WERI-Rb-1 (cell line): ENCODE measurements around the gene POLDIP2.

Source experiments
- DNase-seq: peaks from one replicate; pipeline ENCODE4 v3.0.0-alpha.2; 2020
- H3K27ac ChIP-seq: fragments of 250-450 bp; sonication (Bioruptor Pico); 2 replicates; pipeline ENCODE4 v1.5.1; 2020; ENCODE audit warnings: mild to moderate bottlenecking, moderate library complexity
- H3K27me3 ChIP-seq: fragments of 250-450 bp; sonication (Bioruptor Pico); 2 replicates; pipeline ENCODE4 v1.5.1; 2021; ENCODE audit warnings: mild to moderate bottlenecking, low read depth, moderate library complexity; ENCODE audit not compliant: insufficient read depth, severe bottlenecking
- H3K36me3 ChIP-seq: fragments of 250-450 bp; sonication (Bioruptor Pico); 2 replicates; pipeline ENCODE4 v1.5.1; 2020; ENCODE audit warnings: mild to moderate bottlenecking, moderate library complexity
- H3K4me3 ChIP-seq: 2 replicates; pipeline ENCODE4 v1.5.1; 2011; ENCODE audit warnings: low read depth, mild to moderate bottlenecking, control low read depth, low read length
- H3K9me3 ChIP-seq: fragments of 250-450 bp; sonication (Bioruptor Pico); 2 replicates; pipeline ENCODE4 v1.5.1; 2021; ENCODE audit warnings: mild to moderate bottlenecking, moderate library complexity; ENCODE audit not compliant: severe bottlenecking
- TF ChIP-seq, protein P1 (sequence below): IDR thresholded peaks from 2 replicates; pipeline ENCODE4 v1.5.1; 2011; ENCODE audit warnings: low read depth, mild to moderate bottlenecking, control low read depth, inconsistent platforms, low read length

Gene POLDIP2

DNA sequence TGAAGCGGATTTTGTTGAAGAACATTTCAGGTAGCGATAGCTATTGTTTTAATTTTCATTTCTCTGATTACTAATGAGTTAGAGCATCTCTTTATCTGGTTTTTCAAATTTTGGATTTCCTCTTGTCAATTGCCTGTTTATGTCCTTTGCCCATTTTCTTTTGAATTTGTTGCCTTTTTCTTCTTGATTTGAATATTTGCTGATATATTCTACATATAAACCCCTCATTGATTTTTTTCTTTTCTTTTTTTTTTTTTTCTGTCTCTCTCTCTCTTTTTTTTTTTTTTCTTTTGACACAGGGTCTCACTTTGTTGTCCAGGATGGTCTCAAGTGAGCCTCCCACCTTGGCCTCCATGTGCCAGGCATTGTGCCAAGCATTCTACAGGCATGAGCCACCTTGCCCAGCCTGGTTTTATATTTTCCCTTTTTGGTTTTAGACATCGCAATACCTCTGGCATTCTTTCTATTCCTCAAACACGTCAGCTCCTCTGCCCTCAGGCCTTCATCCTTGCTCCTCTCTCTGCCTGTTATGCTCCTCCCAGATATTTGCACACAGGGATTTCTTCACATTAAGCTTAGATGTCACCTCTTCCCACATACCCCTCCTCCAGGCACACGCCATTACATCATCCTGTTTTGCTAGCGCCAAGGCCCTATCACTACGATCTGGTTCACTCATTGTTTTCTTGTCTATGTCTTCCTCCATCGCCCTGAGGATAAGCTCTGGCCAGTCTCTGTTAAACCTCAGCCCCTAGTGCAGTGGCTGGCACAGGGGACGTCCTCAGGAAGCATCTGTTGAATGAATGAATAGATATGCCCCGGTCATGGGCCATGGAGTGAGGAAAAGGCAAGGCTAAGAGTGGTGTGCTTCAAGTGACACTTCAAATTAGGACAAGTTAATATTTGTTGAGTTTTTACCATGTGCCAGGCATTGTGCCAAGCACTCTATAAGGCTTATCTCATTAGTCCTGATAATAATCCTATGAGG lies 22.8 kb upstream of the POLDIP2 start:
- DNase-seq = no peak
- H3K27ac ChIP-seq = no peak overlapping the region
- no peak overlapping the region for H3K4me3 ChIP-seq
- H3K27me3 ChIP-seq = no peaks in the 10 kb centered on the region
- TF ChIP-seq, protein P1, sequence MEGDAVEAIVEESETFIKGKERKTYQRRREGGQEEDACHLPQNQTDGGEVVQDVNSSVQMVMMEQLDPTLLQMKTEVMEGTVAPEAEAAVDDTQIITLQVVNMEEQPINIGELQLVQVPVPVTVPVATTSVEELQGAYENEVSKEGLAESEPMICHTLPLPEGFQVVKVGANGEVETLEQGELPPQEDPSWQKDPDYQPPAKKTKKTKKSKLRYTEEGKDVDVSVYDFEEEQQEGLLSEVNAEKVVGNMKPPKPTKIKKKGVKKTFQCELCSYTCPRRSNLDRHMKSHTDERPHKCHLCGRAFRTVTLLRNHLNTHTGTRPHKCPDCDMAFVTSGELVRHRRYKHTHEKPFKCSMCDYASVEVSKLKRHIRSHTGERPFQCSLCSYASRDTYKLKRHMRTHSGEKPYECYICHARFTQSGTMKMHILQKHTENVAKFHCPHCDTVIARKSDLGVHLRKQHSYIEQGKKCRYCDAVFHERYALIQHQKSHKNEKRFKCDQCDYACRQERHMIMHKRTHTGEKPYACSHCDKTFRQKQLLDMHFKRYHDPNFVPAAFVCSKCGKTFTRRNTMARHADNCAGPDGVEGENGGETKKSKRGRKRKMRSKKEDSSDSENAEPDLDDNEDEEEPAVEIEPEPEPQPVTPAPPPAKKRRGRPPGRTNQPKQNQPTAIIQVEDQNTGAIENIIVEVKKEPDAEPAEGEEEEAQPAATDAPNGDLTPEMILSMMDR = no peak
- peaks cover 15% of the 10 kb centered on the region for H3K36me3 ChIP-seq
- H3K9me3 ChIP-seq = no peaks in the 10 kb centered on the region

DNA sequence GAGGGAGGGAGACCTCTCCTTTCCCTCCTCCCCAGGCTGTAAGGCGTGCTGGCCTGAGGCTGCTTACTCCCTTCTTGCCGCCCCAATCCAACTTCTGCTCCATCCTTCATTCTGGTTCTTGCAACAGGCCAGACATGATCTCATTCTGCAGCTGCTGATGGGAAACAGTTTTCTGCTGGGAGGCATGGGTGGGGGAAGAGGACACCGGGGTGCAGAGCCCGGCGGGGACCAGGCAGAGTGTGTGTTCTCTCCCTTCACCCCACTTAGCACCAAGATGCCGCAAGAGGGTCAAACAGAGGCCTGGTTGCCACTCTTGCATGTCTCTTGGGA lies 15.6 kb upstream of the POLDIP2 start:
- TF ChIP-seq, protein P1 = no peak
- Histone ChIP-seq H3K27me3 (no peaks in the 10 kb centered on the region), H3K36me3 (peaks cover 8% of the 10 kb centered on the region), H3K9me3 (no peaks in the 10 kb centered on the region), H3K4me3 (peak overlapping the region; percentile 92), H3K27ac (peak overlapping the region; percentile 82; the same call in 1 of the 2 replicates)
- no peak for DNase-seq

DNA sequence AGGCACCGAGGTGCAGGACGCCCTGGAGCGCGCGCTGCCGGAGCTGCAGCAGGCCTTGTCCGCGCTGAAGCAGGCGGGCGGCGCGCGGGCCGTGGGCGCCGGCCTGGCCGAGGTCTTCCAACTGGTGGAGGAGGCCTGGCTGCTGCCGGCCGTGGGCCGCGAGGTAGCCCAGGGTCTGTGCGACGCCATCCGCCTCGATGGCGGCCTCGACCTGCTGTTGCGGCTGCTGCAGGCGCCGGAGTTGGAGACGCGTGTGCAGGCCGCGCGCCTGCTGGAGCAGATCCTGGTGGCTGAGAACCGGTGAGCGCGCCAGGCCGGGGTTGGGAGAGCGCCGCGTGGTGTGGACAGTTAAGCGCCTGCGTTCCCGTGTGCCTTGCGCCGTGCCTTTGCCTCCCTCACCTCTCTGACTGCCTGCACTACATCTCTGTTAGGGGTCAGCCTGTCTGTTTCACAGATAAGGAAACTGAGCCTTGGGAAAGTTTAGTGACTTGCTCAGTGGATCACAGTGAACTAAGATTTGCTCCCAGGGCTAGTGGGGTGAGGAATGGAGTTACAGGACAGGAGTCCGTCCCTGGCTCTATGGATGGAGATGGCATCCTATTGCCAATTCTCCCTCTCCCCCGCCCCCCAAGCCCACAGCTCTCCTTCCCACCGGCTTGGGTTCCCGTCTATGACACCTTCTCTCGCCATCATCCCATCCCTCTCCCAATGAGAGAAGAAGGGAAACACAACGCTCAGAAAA lies 15.0 kb upstream of the POLDIP2 start:
- peak; percentile 46 for DNase-seq
- H3K36me3 ChIP-seq = peaks cover 8% of the 10 kb centered on the region
- no peaks in the 10 kb centered on the region for H3K9me3 ChIP-seq
- no peaks in the 10 kb centered on the region for H3K27me3 ChIP-seq
- TF ChIP-seq, protein P1 = no peak
- H3K4me3 ChIP-seq = peak overlapping the region; percentile 92
- H3K27ac ChIP-seq = peak overlapping the region; percentile 82

DNA sequence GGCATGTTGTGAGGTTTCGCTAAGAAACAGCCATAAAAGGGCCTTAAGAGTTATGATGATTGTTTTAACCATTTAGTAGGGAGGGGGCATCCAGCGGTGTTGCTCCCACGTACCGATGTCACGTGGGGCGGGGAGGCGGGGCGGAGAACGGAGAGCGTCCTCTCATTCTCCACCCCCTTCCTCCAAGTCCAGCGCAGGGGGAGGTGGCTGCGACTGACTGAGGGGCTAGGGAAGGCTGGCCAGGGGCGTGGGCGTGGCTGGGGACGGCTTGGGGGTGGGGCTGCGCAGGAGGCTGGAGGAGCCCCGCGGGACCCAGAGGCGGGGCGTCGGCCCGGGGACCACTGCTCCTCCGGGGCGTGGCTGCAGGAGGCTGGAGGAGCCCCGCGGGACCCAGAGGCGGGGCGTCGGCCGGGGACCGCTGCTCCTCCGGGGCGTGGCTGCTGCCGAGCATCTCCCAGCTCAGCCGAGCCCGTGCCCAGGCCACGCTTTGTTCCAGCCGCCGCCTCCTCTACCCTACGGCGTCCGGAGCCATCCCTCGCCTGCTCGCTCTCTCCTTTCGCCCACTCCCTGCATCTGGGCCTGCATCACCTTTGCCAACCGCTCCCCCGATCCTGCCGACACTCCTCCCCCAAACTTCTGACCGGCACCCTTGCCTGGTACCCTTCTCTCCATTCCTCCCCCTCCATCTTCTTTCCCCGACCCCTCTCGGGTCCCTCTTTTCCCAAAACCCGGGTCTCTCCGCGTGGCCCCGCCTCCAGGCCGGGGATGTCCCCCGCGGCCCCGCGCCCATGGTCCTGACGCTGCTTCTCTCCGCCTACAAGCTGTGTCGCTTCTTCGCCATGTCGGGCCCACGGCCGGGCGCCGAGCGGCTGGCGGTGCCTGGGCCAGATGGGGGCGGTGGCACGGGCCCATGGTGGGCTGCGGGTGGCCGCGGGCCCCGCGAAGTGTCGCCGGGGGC lies 14.2 kb upstream of the POLDIP2 start, which contains the start of gene SARM1:
TSS of gene SARM1 (plus strand) at position 450 of the 958 bp plus-strand sequence. CDS start at position 789, 339 bp downstream.
- peak within 1 kb of the TSS; percentile 82 for H3K27ac ChIP-seq

DNA sequence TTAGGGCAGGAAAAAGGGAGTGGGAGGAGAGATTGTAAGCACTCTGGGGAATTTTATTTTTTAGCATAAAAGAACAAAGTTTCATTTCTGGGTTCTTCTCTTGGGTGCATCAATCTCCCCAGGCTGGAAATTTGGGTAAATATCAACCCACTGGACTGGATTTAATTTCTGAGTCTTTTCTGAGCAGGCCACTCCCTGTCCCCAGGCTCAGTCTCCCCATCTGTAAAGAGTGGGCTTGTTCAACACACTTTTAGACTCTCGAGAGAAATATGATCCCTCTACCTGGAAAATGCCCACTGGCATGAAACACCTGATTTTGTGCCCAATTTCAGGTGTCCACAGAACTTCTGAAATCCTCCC lies 13.4 kb upstream of the POLDIP2 start:
- H3K9me3 ChIP-seq = no peaks in the 10 kb centered on the region
- peak overlapping the region; percentile 34 for H3K4me3 ChIP-seq
- peak overlapping the region; percentile 80 for H3K27ac ChIP-seq
- H3K36me3 ChIP-seq = peaks cover 8% of the 10 kb centered on the region
- DNase-seq = no peak
- H3K27me3 ChIP-seq = no peaks in the 10 kb centered on the region
- TF ChIP-seq, protein P1 = no peak

More for the DNA sequence above, 14.2 kb upstream of the POLDIP2 start, which contains the start of gene SARM1:
- peaks cover 8% of the 10 kb centered on the region for H3K36me3 ChIP-seq
- DNase-seq = peak; percentile 98
- H3K27me3 ChIP-seq = no peaks in the 10 kb centered on the region
- H3K4me3 ChIP-seq = peak within 1 kb of the TSS; percentile 92
- TF ChIP-seq, protein P1 = no peak
- no peaks in the 10 kb centered on the region for H3K9me3 ChIP-seq
